HEK293 (cell line): ENCODE results near the gene PCAT6.

Experiments used
- YY1 ChIP-seq: fragments of 450-650 bp; formaldehyde crosslinking; IDR thresholded peaks from 2 replicates; pipeline ENCODE4 v1.5.1; 2018; ENCODE audit warnings: missing biosample characterization, missing genetic modification characterization
- ZNF184 ChIP-seq: fragments of 450-650 bp; IDR thresholded peaks from 2 replicates; pipeline ENCODE4 v1.5.1; 2018; ENCODE audit warnings: missing biosample characterization, mild to moderate bottlenecking, missing genetic modification characterization
- ZNF37A ChIP-seq: fragments of 450-650 bp; IDR thresholded peaks from 2 replicates; pipeline ENCODE4 v1.5.1; 2018; ENCODE audit warnings: missing biosample characterization, missing genetic modification characterization
- TF ChIP-seq, protein P1 (sequence below): fragments of 450-650 bp; formaldehyde crosslinking; IDR thresholded peaks from 2 replicates; pipeline ENCODE4 v1.5.1; 2016; ENCODE audit warnings: missing biosample characterization, missing genetic modification characterization
- TF ChIP-seq, protein P2 (sequence below): fragments of 450-650 bp; formaldehyde crosslinking; IDR thresholded peaks from 2 replicates; pipeline ENCODE4 v1.5.1; 2017; ENCODE audit warnings: missing biosample characterization, missing genetic modification characterization
- TF ChIP-seq, protein P3 (sequence below): fragments of 450-650 bp; formaldehyde crosslinking; IDR thresholded peaks from 2 replicates; pipeline ENCODE4 v1.5.1; 2016; ENCODE audit warnings: missing biosample characterization, missing genetic modification characterization, borderline replicate concordance

DNA sequence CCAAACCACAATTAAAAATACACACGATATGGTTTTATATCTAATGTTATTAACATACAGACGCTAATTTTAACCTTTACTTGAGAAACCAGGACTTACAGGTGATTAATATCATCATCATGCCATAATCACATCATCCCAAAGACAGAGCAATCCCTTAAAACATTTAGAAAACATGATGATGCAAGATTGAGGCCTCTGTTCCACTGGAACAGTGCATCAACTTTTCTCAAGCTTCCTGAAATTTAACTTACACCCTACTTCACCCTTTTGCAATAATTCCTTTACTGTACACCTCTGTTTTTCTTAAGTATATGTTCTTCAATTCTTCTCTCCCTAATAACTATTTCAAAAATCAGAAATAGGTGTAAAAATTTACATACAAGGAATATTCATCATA lies 40.6 kb upstream of the PCAT6 start:
- TF ChIP-seq, protein P1, sequence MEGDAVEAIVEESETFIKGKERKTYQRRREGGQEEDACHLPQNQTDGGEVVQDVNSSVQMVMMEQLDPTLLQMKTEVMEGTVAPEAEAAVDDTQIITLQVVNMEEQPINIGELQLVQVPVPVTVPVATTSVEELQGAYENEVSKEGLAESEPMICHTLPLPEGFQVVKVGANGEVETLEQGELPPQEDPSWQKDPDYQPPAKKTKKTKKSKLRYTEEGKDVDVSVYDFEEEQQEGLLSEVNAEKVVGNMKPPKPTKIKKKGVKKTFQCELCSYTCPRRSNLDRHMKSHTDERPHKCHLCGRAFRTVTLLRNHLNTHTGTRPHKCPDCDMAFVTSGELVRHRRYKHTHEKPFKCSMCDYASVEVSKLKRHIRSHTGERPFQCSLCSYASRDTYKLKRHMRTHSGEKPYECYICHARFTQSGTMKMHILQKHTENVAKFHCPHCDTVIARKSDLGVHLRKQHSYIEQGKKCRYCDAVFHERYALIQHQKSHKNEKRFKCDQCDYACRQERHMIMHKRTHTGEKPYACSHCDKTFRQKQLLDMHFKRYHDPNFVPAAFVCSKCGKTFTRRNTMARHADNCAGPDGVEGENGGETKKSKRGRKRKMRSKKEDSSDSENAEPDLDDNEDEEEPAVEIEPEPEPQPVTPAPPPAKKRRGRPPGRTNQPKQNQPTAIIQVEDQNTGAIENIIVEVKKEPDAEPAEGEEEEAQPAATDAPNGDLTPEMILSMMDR (tag by site-specific recombination) = no peak
- TF ChIP-seq, protein P2, sequence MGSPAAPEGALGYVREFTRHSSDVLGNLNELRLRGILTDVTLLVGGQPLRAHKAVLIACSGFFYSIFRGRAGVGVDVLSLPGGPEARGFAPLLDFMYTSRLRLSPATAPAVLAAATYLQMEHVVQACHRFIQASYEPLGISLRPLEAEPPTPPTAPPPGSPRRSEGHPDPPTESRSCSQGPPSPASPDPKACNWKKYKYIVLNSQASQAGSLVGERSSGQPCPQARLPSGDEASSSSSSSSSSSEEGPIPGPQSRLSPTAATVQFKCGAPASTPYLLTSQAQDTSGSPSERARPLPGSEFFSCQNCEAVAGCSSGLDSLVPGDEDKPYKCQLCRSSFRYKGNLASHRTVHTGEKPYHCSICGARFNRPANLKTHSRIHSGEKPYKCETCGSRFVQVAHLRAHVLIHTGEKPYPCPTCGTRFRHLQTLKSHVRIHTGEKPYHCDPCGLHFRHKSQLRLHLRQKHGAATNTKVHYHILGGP (tag by site-specific recombination) = no peak
- TF ChIP-seq ZNF37A (tag by site-specific recombination) (no peak), YY1 (tag by site-specific recombination) (no peak), ZNF184 (tag by site-specific recombination) (no peak)
- TF ChIP-seq, protein P3, sequence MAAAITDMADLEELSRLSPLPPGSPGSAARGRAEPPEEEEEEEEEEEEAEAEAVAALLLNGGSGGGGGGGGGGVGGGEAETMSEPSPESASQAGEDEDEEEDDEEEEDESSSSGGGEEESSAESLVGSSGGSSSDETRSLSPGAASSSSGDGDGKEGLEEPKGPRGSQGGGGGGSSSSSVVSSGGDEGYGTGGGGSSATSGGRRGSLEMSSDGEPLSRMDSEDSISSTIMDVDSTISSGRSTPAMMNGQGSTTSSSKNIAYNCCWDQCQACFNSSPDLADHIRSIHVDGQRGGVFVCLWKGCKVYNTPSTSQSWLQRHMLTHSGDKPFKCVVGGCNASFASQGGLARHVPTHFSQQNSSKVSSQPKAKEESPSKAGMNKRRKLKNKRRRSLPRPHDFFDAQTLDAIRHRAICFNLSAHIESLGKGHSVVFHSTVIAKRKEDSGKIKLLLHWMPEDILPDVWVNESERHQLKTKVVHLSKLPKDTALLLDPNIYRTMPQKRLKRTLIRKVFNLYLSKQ (tag by site-specific recombination) = no peak
